ENCODE data around the gene NRXN3.
A peak's percentile ranks its signal among the peaks of the same experiment; 100 is the strongest.

NRXN3 gene

GRCh38 chr14:79256380-79256779 is 1086.2 kb downstream of the NRXN3 start:
- H3K4me3 ChIP-seq (ENCODE audit: low read depth, low read length): no peak overlapping the region

DNA sequence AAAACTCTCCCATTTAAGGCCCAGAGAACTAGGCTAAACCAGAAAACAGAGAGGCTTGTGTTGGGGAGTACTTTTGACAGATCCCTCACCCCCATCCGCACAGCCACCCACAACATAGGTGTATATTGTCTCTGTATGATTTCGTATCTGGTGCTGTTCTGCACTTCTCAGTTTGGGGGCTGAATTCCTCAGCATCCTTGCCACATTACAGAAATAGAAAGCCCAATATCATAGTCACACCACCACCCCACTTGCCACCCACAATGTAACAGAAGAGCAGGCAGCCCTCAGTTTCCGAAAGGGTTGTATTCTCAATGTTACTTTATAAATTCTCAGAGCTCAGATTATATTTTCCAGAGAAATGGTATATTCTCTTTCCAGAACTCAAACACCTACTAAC is 1090.2 kb downstream of the NRXN3 start:
- H3K4me3 ChIP-seq (ENCODE audit: low read depth, low read length): no peak overlapping the region

GRCh38 chr14:79265366-79265946 is 1095.3 kb downstream of the NRXN3 start:
- H3K4me3 ChIP-seq (ENCODE audit: low read depth, low read length): no peak overlapping the region

DNA sequence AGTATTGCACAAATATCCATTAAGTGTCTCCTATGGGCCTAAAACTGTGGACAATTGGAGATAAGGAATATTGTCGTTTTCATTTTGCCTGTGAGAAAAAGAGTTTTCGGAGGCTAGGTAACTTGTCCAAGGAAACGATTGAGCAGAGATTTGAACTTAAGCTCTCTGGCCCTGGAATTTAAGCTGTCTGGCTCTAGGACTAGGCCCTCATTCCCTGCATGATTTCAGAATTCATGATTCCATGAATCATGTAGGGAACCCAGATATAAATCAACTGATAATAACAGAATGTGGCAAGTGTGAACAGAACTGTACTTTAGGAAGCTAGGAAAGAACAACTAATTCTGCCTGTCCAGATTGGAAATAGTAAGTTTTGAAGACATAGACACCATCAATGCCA is 1100.2 kb downstream of the NRXN3 start:
- H3K4me3 ChIP-seq (ENCODE audit: low read depth, low read length): no peak overlapping the region

DNA sequence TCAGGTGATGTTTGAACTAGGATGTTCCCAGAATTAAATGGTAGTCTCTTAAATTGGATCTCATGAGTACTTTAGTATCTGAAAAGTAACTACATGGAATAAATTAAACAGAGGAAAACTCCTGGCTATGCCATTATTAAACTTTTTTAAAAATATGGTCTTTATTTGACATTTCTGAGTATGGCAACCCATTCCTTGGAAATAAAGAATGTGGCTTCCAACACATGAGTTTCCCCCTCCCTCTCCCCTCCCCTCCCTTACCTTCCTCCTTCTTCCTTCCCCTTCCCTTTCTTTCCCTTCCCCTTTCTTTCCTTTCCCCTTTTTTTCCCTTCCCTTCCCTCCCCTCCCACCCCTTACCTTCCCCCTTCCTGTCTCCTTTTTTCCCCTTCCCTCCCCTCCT is 1100.9 kb downstream of the NRXN3 start:
- H3K4me3 ChIP-seq (ENCODE audit: low read depth, low read length): no peak overlapping the region

DNA sequence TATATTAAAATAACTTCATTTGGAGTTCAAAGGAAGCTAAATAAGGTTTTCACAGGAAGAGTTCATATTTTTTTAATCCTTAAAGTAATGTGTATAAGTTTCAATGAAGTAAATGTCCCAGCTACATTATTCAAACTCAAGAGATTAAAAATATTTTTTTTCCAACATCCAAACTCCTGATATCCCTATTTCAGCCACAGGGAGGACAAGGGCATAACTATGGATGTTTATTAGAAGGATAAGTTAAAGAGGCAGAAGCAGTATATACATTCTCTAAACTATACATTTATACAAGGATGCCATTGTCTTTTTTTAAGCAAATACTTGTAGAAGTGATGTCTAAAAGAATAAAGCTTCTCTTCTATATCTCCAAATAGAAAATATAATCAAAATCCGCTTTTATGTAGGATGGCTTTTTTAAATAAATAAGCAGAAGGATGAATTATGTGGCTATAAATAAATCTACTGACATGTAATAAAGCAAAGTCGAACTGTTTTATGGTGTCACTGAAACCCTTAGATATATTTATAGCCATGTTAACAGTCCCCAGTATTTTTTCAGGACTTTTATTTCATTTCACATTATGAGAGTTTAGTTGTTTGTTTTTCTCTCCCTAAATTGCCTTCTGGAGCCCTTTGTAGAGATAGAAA is 1104.6 kb downstream of the NRXN3 start:
- H3K4me3 ChIP-seq (ENCODE audit: low read depth, low read length): no peak overlapping the region

- no peak overlapping the region for H3K4me3 ChIP-seq (ENCODE audit: low read depth, low read length)
These were observed 1105.1 kb downstream of the NRXN3 start for GRCh38 chr14:79275292-79275655.

- H3K4me3 ChIP-seq (ENCODE audit: low read depth, low read length): peak overlapping the region; percentile 65
These were observed 1108.2 kb downstream of the NRXN3 start for GRCh38 chr14:79278286-79278797.

DNA sequence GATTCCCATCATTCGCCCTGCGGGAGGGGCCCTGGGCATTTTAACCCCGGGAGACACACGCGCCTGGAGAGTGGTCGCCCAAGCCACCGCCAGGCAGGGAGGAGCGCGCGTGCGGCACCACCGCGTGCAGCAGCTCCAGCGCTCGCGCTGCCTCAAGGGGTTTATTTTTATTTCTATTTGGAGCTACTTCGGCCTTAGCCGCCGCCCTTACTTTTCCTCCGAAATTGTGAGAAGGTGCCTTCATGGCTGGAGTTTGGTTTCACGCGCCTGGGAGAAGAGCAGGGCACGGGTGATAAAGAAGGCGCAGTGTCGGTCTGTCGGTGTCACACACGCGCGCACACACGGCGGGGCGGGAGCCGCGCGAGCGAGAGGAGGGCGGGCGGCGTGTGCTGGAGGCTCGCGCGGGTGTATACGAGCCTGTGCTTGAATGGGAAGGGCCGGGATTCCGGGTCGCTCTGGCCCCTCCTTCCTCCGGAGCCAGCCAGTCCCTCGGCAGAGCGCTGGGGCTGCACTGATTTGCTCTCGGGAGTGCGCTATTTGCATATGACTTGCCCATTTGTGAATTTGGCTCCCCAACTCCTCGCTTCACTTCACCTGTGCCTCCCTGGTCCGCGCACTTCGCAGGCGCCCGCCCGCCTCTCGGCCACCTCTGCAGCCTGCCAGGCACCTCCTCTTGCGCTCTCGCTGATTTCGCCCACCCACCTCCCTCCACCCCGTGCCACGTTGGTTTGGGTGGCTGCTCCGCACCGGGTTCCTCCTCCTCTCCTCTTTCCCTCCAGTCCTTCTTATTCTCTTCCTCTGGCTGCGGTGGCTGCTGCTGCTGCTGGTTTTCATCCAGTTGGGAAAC is 1108.8 kb downstream of the NRXN3 start:
- peak overlapping the region; percentile 65 for H3K4me3 ChIP-seq (ENCODE audit: low read depth, low read length)

- peak overlapping the region; percentile 55 for H3K4me3 ChIP-seq (ENCODE audit: low read depth, low read length)
These were observed 1109.7 kb downstream of the NRXN3 start for GRCh38 chr14:79279645-79280597.

GRCh38 chr14:79281244-79282152 is 1111.3 kb downstream of the NRXN3 start:
- H3K4me3 ChIP-seq (ENCODE audit: low read depth, low read length): no peak overlapping the region

DNA sequence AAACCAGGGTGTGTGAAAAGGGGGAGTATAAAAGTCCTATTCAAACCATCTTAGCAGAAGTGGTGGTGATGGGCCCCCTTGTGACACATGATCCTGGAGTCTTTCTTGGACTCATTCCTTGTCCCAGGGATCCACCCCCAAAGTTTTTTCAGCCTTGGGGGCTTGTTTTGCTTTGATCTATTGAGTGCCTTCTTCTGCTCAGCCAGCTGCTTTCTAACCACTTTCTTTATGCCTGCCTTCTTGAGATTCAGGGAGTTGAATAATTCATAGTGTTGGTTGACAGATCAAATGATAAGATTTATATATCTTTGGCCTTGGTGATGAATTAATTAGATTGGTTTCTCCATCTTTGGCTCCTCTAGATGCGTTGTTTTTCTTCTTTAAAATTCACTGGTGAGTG is 1114.4 kb downstream of the NRXN3 start:
- no peak overlapping the region for H3K4me3 ChIP-seq (ENCODE audit: low read depth, low read length)

DNA sequence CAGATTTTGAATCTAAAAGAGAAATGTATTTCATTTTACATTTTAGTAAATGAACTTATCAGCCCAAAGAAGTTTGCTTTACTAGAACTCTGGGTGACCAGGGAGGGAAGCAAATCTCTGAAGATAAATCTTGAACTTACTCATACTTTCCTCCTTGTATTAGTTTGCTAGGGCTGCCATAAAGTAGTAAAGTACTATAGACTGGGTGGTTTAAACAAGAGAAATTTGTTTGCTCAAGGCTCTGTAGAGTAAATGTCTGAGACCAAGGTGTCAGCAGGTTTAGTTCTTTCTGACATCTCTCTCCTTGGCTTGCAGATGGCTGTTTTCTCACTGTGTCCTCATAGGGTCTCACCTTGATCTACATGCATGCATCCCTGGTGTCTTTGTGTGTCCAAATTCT is 1115.1 kb downstream of the NRXN3 start:
- H3K4me3 ChIP-seq (ENCODE audit: low read depth, low read length): no peak overlapping the region

- H3K4me3 ChIP-seq (ENCODE audit: low read depth, low read length): no peak overlapping the region
These were observed 1117.8 kb downstream of the NRXN3 start for GRCh38 chr14:79287976-79288375.

GRCh38 chr14:79293482-79294177 is 1123.5 kb downstream of the NRXN3 start:
- H3K4me3 ChIP-seq (ENCODE audit: low read depth, low read length): no peak overlapping the region

- H3K4me3 ChIP-seq (ENCODE audit: low read depth, low read length): no peak overlapping the region
These were observed 1124.3 kb downstream of the NRXN3 start for GRCh38 chr14:79294499-79294898.

DNA sequence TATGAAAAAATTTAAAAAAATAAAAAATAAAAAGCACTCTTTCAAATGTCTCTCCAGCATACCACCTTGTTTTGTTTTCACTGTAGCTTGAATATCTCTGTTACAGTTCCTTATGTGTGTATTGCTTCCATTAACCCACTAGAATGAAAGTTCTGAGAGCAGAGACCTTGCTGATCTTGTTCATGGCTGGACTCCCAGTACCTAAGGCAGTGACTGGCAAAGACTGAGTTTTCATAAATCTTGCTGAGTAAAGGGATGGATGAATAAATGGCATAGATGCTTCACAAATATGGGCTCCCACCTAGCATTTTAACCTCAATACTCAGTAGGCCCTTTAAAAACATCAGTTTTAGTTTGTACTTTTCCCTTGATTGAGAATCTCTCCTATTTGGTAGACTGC is 1125.2 kb downstream of the NRXN3 start:
- H3K4me3 ChIP-seq (ENCODE audit: low read depth, low read length): no peak overlapping the region

DNA sequence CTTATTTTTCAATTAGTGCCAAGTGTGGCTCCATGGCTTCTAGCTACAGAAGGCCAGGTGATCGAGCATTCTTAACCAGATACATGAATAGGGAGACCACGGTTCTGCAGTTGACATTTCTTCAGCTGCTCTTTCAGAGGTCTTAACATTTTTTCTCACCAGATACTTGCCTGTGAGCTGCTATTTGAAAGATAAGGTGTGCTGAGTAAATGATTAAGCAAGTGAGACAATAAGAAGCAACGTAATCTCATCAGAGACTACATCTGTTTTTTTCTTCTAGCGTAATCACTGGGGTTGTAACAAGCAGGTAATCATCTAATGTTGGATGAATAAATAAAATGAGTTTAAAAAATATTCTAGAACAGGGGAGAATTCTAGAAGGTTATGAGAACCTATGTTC is 1128.2 kb downstream of the NRXN3 start:
- no peak overlapping the region for H3K4me3 ChIP-seq (ENCODE audit: low read depth, low read length)

DNA sequence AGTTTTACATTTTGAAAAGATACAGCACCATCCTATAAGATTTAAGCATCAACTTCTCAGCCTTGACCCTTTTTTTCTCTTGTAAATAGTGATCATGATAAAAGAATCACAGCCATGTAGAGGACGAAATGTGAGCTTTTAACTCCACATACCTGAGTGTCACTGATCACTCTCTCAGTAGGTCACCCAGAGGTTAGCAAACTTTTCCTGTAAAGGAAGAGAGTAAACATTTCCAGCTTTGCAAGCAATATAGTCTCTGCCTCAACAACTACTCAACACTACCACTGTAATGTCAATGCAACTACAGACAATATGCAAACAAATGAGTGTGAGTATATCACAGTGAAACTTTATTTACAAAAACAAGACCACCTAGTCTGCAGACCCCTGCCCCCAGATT is 1129.0 kb downstream of the NRXN3 start:
- H3K4me3 ChIP-seq (ENCODE audit: low read depth, low read length): no peak overlapping the region

All from iPS-11a (cell line).